Osteocyte (in vitro differentiated cells): Measurements from ENCODE around the gene FAT3. TPM values are rescaled to one million over a fixed set of nuclear protein-coding genes. Genes with fewer than 3 reads are reported as not detected.

ENCODE experiments used
- DNase-seq: peaks from one replicate; pipeline ENCODE4 v3.0.0; 2021; ENCODE audit warnings: mixed read lengths; ENCODE audit not compliant: unreplicated experiment; ENCODE audit errors: extremely low spot score
- H3K27ac Mint-ChIP-seq: one replicate; pipeline ENCODE4 v1.8.0; 2021; ENCODE audit warnings: mild to moderate bottlenecking, mixed read lengths; ENCODE audit not compliant: unreplicated experiment
- H3K27me3 Mint-ChIP-seq: one replicate; pipeline ENCODE4 v1.8.0; 2021; ENCODE audit warnings: mixed read lengths; ENCODE audit not compliant: unreplicated experiment
- H3K36me3 Mint-ChIP-seq: one replicate; pipeline ENCODE4 v1.8.0; 2021; ENCODE audit warnings: mixed read lengths; ENCODE audit not compliant: unreplicated experiment
- H3K4me1 Mint-ChIP-seq: one replicate; pipeline ENCODE4 v1.8.0; 2021; ENCODE audit warnings: mixed read lengths; ENCODE audit not compliant: unreplicated experiment
- H3K4me3 Mint-ChIP-seq: one replicate; pipeline ENCODE4 v1.8.0; 2021; ENCODE audit warnings: mild to moderate bottlenecking, moderate library complexity, mixed read lengths; ENCODE audit not compliant: unreplicated experiment
- H3K9me3 Mint-ChIP-seq: one replicate; pipeline ENCODE4 v1.8.0; 2021; ENCODE audit warnings: mixed read lengths; ENCODE audit not compliant: unreplicated experiment
- total RNA-seq: library from RNA; stranded (reverse); gene quantifications from 2 replicates; pipeline ENCODE4 v1.2.1, GENCODE V29; 2021
- TF ChIP-seq, protein P1 (sequence below): fragments of 200-600 bp; sonication (generic); IDR thresholded peaks from 2 replicates; pipeline ENCODE4 v1.5.0; 2021; ENCODE audit warnings: antibody characterized with exemption, mild to moderate bottlenecking, moderate library complexity

The FAT3 gene
- total RNA-seq, 1 donor from 2014 or later, result 12.3 TPM

DNA sequence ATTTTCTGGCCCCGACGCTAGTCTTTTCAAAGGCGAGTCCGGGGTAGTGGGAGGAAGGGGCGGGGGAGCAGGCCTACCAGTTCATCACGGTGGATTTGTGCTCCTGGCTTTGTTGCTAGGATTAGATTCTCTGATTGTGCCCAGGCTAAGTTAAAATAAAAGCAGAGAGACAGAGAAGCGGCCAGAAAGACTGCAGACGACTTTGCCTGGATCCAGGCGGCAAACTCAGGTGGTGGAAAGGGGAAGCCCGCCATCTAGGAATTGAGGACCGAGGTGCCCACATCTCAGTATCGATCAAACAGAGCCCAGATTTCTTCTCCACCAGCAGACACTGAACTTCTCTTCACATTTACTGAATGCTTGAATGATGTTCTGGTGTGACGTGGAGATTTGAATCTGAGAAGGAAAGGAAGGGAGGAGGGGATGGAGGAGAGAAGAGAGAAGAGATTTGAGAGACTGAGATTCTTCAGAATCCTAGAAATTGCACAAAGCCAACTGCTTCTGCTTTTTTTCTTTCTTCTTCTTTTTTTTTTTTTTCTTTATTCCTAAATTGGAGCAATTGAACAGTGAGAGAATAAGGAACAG lies 2.7 kb downstream of the FAT3 start:
- H3K9me3 Mint-ChIP-seq, result no peaks in the 10 kb centered on the region
- TF ChIP-seq, protein P1, sequence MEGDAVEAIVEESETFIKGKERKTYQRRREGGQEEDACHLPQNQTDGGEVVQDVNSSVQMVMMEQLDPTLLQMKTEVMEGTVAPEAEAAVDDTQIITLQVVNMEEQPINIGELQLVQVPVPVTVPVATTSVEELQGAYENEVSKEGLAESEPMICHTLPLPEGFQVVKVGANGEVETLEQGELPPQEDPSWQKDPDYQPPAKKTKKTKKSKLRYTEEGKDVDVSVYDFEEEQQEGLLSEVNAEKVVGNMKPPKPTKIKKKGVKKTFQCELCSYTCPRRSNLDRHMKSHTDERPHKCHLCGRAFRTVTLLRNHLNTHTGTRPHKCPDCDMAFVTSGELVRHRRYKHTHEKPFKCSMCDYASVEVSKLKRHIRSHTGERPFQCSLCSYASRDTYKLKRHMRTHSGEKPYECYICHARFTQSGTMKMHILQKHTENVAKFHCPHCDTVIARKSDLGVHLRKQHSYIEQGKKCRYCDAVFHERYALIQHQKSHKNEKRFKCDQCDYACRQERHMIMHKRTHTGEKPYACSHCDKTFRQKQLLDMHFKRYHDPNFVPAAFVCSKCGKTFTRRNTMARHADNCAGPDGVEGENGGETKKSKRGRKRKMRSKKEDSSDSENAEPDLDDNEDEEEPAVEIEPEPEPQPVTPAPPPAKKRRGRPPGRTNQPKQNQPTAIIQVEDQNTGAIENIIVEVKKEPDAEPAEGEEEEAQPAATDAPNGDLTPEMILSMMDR, result no peak
- H3K27ac Mint-ChIP-seq, result peak overlapping the region; percentile 35

DNA sequence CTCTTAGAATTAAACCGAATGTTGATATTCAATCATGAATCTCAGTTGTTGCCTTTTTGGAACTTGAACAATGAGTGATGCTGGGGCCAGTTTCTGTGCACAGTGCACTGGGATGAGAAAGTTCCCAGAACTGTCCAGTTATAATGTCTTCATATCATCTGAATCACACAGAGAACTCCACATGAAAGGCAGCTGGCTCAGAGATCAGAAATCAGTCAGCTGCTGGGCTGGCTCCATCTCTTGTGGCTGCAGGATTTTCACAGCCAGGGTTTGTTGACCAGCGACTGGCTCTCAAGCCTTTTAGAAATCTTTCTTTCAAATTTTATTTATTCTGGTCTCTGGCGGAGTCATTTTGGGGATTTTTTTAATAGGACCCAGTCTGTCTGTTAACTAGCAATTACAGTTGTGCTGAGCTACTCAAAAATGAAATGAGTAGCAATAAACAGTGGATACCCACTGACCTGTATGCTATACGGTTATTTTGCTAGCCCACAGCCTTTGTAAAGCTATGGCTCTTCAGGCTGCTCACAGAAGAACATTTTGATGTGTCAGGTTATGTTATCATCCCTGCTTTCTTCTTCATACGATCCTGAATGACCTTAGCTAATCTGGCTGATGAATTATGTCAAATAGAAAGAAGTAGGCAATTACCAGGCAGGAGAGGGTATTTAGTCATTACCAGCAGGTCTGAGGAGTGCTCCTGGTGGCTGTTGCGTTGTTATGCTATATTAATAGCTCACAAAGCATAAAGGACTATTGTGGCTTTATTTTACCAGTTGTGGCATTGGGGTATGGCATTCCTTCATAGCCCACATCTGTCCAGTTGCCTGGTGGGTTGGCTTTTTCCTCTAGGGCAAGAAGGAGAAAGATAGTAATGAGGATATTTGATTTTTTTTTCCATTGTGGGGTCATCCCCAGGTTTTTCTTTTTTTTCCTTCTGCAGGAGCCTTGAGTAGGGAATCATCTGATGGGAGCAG lies 3.6 kb downstream of the FAT3 start:
- Mint-ChIP-seq H3K36me3 (peaks cover 6% of the 10 kb centered on the region), H3K27ac (no peak overlapping the region), H3K27me3 (peaks cover 2% of the 10 kb centered on the region), H3K9me3 (no peaks in the 10 kb centered on the region), H3K4me1 (peaks cover 26% of the 10 kb centered on the region), H3K4me3 (no peak overlapping the region)
- TF ChIP-seq, protein P1, result no peak
- DNase-seq, result no peak

More for the DNA sequence above, 2.7 kb downstream of the FAT3 start:
- H3K36me3 Mint-ChIP-seq, result peaks cover 6% of the 10 kb centered on the region
- peaks cover 8% of the 10 kb centered on the region for H3K27me3 Mint-ChIP-seq
- DNase-seq, result no peak
- H3K4me1 Mint-ChIP-seq, result peaks cover 26% of the 10 kb centered on the region
- peak overlapping the region; percentile 83 for H3K4me3 Mint-ChIP-seq

DNA sequence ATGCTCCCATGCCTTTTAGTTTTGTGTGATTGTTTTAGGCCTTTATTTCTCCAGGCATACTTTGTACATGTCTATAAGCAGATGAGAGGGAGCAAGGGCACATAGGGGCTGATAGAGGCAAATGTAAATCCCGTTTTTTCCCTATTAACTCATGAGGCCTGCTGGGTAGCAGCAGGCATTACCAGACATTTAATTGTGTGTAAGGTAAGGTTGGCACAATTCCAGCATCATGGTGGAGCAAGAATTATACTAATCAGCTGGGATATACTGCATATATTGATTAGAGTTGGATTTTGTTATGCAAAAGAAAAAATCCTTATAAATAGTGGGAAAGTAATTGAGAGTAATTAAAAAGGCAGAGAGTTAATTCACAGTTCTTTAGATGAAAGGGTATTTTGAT lies 12.2 kb downstream of the FAT3 start:
- no peaks in the 10 kb centered on the region for H3K9me3 Mint-ChIP-seq
- DNase-seq, result no peak
- TF ChIP-seq, protein P1, result no peak
- H3K4me3 Mint-ChIP-seq, result no peak overlapping the region
- H3K27ac Mint-ChIP-seq, result no peak overlapping the region
- peaks cover 2% of the 10 kb centered on the region for H3K4me1 Mint-ChIP-seq
- no peaks in the 10 kb centered on the region for H3K36me3 Mint-ChIP-seq
- H3K27me3 Mint-ChIP-seq, result no peaks in the 10 kb centered on the region

DNA sequence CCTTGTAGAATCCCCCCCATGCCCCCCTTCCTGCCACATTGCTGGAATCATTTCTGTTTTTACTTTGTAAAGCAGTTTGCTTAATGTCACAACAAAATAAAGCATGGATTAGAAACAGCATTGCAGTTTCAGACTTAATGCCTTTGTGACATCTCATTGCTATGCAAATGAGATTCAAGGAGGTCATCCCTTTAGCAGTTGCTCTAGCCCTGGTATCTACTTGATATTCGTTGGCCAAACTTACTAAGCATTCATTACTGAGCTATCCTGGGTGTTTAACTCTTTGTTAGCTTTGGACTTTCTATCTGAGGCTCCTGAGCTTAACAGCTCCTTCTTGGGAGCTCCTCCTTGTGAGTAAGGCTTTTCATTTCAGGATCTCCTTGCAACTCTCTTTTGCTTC lies 16.3 kb downstream of the FAT3 start:
- Mint-ChIP-seq H3K9me3 (no peaks in the 10 kb centered on the region), H3K27ac (no peak overlapping the region), H3K27me3 (no peaks in the 10 kb centered on the region), H3K36me3 (no peaks in the 10 kb centered on the region), H3K4me3 (no peak overlapping the region), H3K4me1 (peaks cover 2% of the 10 kb centered on the region)
- no peak for DNase-seq
- TF ChIP-seq, protein P1, result no peak

DNA sequence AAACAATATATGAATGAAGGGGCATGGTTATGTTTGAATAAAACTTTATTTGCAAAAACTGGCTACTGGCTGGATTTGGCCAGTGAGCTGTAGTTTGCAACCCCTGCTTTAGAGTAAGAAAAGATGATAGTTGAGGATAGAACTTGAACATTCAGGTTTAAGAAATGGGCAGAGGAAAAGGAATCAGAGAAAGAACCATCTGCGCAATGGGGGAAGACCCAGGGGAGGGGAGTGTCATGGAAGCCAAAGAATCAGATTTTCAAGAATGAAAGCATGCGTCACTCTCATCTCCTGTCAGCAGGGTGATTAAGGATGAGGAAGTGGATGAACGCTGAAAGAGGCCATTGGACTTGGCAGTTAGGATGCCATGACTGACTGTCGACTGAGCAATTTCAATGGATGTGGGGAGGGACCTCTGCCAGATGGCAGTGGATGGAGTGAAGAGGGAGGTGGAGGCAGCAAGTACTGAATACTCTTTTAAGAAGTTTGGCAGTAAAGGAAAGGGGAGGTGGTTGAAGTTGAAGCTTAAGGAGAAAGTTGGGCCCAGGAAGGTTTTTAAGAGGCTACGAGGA lies 21.2 kb downstream of the FAT3 start:
- no peaks in the 10 kb centered on the region for H3K27me3 Mint-ChIP-seq
- H3K27ac Mint-ChIP-seq, result no peak overlapping the region
- H3K36me3 Mint-ChIP-seq, result no peaks in the 10 kb centered on the region
- DNase-seq, result no peak
- TF ChIP-seq, protein P1, result no peak
- no peaks in the 10 kb centered on the region for H3K9me3 Mint-ChIP-seq
- H3K4me1 Mint-ChIP-seq, result no peaks in the 10 kb centered on the region
- H3K4me3 Mint-ChIP-seq, result no peak overlapping the region
